ENCODE data around the gene ARHGAP10. TPM values are rescaled to one million over a fixed set of nuclear protein-coding genes. Genes with fewer than 3 reads are reported as not detected.

ARHGAP10 gene
- total RNA-seq, 1 experiment from 2014 or later = 11.7 TPM

- DNase-seq (ENCODE audit: low read depth, low spot score) = no peak
These were observed 37.5 kb downstream of the ARHGAP10 start for GRCh38 chr4:147769386-147769785.

GRCh38 chr4:147770831-147771230 is 38.9 kb downstream of the ARHGAP10 start:
- DNase-seq (ENCODE audit: low read depth, low spot score) = no peak
- Histone ChIP-seq H3K27ac (ENCODE audit: low read length) (no peak overlapping the region), H3K9me3 (ENCODE audit: control insufficient read depth, insufficient read depth, low read depth, low read length) (no peaks in the 10 kb centered on the region), H3K4me3 (ENCODE audit: low read depth in 2 of 2, low read length in 2 of 2) (no peak overlapping the region), H3K36me3 (ENCODE audit: control insufficient read depth, insufficient read depth, low read length) (no peaks in the 10 kb centered on the region), H3K4me1 (ENCODE audit: control insufficient read depth, insufficient read depth, low read length) (peaks cover 3% of the 10 kb centered on the region; the same call in 1 of the 2 replicates), H3K27me3 (ENCODE audit: control insufficient read depth, insufficient read depth, low read length) (no peaks in the 10 kb centered on the region)
- no TSS peak for BruUV-seq (replicated peaks)
- intact Hi-C loops (cut with micrococcal nuclease; ENCODE audit: unreplicated experiment) = no loop called here
- in situ Hi-C loops (cut with HindIII; ENCODE audit: low pct_unique_long_range_greater_than_20kb, low sequenced_read_pairs) = no loop called here
- TF ChIP-seq POLR2AphosphoS5 (IDR thresholded peaks at IDR 0.05; ENCODE audit: low read depth, low read length) (no peak), SIN3A (IDR thresholded peaks at IDR 0.05; ENCODE audit: borderline replicate concordance, insufficient read depth, low read depth, low read length) (no peak), CTCF (IDR thresholded peaks at IDR 0.05) (no peak), TCF7L2 (IDR thresholded peaks at IDR 0.05; ENCODE audit: low read depth, low read length) (no peak)
- TF ChIP-seq, protein P1, sequence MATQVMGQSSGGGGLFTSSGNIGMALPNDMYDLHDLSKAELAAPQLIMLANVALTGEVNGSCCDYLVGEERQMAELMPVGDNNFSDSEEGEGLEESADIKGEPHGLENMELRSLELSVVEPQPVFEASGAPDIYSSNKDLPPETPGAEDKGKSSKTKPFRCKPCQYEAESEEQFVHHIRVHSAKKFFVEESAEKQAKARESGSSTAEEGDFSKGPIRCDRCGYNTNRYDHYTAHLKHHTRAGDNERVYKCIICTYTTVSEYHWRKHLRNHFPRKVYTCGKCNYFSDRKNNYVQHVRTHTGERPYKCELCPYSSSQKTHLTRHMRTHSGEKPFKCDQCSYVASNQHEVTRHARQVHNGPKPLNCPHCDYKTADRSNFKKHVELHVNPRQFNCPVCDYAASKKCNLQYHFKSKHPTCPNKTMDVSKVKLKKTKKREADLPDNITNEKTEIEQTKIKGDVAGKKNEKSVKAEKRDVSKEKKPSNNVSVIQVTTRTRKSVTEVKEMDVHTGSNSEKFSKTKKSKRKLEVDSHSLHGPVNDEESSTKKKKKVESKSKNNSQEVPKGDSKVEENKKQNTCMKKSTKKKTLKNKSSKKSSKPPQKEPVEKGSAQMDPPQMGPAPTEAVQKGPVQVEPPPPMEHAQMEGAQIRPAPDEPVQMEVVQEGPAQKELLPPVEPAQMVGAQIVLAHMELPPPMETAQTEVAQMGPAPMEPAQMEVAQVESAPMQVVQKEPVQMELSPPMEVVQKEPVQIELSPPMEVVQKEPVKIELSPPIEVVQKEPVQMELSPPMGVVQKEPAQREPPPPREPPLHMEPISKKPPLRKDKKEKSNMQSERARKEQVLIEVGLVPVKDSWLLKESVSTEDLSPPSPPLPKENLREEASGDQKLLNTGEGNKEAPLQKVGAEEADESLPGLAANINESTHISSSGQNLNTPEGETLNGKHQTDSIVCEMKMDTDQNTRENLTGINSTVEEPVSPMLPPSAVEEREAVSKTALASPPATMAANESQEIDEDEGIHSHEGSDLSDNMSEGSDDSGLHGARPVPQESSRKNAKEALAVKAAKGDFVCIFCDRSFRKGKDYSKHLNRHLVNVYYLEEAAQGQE (IDR thresholded peaks at IDR 0.05; ENCODE audit: insufficient read depth in 1 of 2, low read depth in 2 of 2, low read length in 1 of 2) = no peak
- POLR2A ChIA-PET = no interaction called here
- CTCF ChIA-PET = interaction anchor here (0.6 kb wide), 2 partner anchors 58 to 80 kb away, joined by 3 to 5 read pairs; no protein-coding TSS in a partner anchor
- no peak for ATAC-seq

More at GRCh38 chr4:147769386-147769785, 37.5 kb downstream of the ARHGAP10 start:
- no TSS peak for BruUV-seq (replicated peaks)
- H3K36me3 ChIP-seq (ENCODE audit: control insufficient read depth, insufficient read depth, low read length) = no peaks in the 10 kb centered on the region
- ATAC-seq = no peak
- intact Hi-C loops (cut with micrococcal nuclease; ENCODE audit: unreplicated experiment) (no loop called here), in situ Hi-C loops (cut with HindIII; ENCODE audit: low pct_unique_long_range_greater_than_20kb, low sequenced_read_pairs) (no loop called here)
- ChIA-PET POLR2A (no interaction called here), CTCF (interaction anchor here (0.6 kb wide), 1 partner anchor 98 kb away, joined by 3 read pairs; no protein-coding TSS in a partner anchor)
- TF ChIP-seq, protein P1 (IDR thresholded peaks at IDR 0.05; ENCODE audit: insufficient read depth in 1 of 2, low read depth in 2 of 2, low read length in 1 of 2) = no peak
- no peak overlapping the region for H3K4me3 ChIP-seq (ENCODE audit: low read depth in 2 of 2, low read length in 2 of 2)
- H3K9me3 ChIP-seq (ENCODE audit: control insufficient read depth, insufficient read depth, low read depth, low read length) = no peaks in the 10 kb centered on the region
- no peaks in the 10 kb centered on the region for H3K27me3 ChIP-seq (ENCODE audit: control insufficient read depth, insufficient read depth, low read length)
- peaks cover 3% of the 10 kb centered on the region; the same call in 1 of the 2 replicates for H3K4me1 ChIP-seq (ENCODE audit: control insufficient read depth, insufficient read depth, low read length)
- H3K27ac ChIP-seq (ENCODE audit: low read length) = no peak overlapping the region

All from Panc1 (cell line).